Mucosa of descending colon (tissue), 3 donors: Measurements from ENCODE around the gene INIP. TPM values are rescaled to one million over a fixed set of nuclear protein-coding genes. Genes with fewer than 3 reads are reported as not detected.

Experiments used
- ATAC-seq: fragments of 200-7000 bp; cut with Tn5 transposase; one replicate; pipeline ENCODE4 v1.9.1; 2020; ENCODE audit warnings: mild to moderate bottlenecking, moderate library complexity
- DNase-seq, 3 donors: peaks; one replicate each; pipeline ENCODE4 v3.0.0-alpha.2; 2020
- H3K36me3 ChIP-seq: fragments of 200-600 bp; one replicate; pipeline ENCODE4 v1.8.0; 2021; ENCODE audit warnings: low read depth, mild to moderate bottlenecking
- H3K4me1 ChIP-seq: fragments of 200-600 bp; one replicate; pipeline ENCODE4 v1.8.0; 2021; ENCODE audit warnings: low read depth, mild to moderate bottlenecking
- H3K4me3 ChIP-seq: fragments of 200-600 bp; one replicate; pipeline ENCODE4 v1.8.0; 2021; ENCODE audit warnings: mild to moderate bottlenecking
- H3K9me3 ChIP-seq: fragments of 200-600 bp; one replicate; pipeline ENCODE4 v1.8.0; 2021; ENCODE audit warnings: mild to moderate bottlenecking
- intact Hi-C, 2 donors: fragments of 100-400 bp; cut with DNase I in 1 of 2; cut with micrococcal nuclease in 1 of 2; formaldehyde crosslinking; loops; one replicate each; pipeline versions ENCODE4 v1.11.0 to v1.11.1; 2022; cut with DNase I, micrococcal nuclease
- total RNA-seq, 3 donors: library from RNA; stranded (reverse); fragmentation: NEBNext Ultra II Directional in 2 of 3; extraction: Animal tissue kit (Norgen Biotek cat#: 25700) in 2 of 3; gene quantifications; one replicate each; pipeline versions ENCODE4 v1.2.1 to v1.2.4, GENCODE V29; 2021 to 2023
- TF ChIP-seq, protein P1 (sequence below): fragments of 200-600 bp; IDR thresholded peaks from one replicate; pipeline ENCODE4 v1.8.0; 2022; ENCODE audit warnings: antibody characterized with exemption, mild to moderate bottlenecking
- donor health status: DM: no; HTN: no; CAD: no; lungs with moderate emphysema.
- donor health status: DM: no; HTN: no; CAD: no.
- donor health status: DM: no; HTN: yes; CAD: no.

The INIP gene
- total RNA-seq, 3 donors from 2014 or later, result 25.6 to 36.4 (median 30.6) TPM

DNA sequence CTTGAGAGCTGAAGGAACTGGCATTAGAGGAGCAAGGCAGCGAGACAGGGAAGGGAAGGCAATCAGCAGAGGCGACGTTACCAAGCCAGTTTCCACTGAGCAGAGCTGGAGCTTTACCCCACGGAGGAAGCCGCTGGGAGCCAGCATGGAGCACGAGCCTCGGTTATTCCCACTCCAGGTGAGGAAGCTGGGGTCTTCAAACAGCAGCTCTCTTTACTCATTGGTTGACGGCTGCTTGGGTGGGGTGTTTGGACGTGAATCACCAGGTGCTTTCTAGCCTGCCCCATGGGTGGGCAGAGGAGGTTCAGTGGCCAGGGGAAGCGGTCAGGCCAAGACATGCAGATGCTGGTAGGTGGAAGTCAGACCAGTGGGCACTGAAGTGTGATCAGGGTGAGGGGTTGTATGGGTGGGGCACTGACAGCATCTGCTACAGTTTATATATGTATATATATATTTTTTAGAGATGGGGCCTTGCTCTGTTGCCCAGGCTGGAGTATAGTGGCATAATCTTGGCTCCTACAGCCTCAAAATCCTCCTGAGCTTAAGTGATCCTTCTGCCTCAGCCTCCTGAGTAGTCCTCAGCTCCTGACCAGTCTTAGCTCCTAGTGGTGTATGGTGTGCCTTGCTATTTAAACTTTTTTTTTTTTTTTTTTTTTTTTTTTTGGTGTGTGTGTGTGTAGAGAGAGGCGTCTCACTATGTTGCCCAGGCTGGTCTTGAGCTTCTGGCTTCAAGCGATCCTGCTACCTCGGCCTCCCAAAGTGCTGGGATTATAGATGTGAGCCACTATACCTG, 45.0 kb upstream of the INIP start:
- intact Hi-C loops, result no loop called here
- H3K9me3 ChIP-seq, result no peaks in the 10 kb centered on the region
- DNase-seq (no peak), ATAC-seq (no peak)
- TF ChIP-seq, protein P1, sequence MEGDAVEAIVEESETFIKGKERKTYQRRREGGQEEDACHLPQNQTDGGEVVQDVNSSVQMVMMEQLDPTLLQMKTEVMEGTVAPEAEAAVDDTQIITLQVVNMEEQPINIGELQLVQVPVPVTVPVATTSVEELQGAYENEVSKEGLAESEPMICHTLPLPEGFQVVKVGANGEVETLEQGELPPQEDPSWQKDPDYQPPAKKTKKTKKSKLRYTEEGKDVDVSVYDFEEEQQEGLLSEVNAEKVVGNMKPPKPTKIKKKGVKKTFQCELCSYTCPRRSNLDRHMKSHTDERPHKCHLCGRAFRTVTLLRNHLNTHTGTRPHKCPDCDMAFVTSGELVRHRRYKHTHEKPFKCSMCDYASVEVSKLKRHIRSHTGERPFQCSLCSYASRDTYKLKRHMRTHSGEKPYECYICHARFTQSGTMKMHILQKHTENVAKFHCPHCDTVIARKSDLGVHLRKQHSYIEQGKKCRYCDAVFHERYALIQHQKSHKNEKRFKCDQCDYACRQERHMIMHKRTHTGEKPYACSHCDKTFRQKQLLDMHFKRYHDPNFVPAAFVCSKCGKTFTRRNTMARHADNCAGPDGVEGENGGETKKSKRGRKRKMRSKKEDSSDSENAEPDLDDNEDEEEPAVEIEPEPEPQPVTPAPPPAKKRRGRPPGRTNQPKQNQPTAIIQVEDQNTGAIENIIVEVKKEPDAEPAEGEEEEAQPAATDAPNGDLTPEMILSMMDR, result no peak
- H3K36me3 ChIP-seq, result no peaks in the 10 kb centered on the region
- peaks cover 3% of the 10 kb centered on the region for H3K4me1 ChIP-seq
- H3K4me3 ChIP-seq, result no peak overlapping the region

- DNase-seq, result no peak
- no peaks in the 10 kb centered on the region for H3K9me3 ChIP-seq
- H3K4me1 ChIP-seq, result peaks cover 9% of the 10 kb centered on the region
- no peak overlapping the region for H3K4me3 ChIP-seq
- intact Hi-C loops, result no loop called here
- TF ChIP-seq, protein P1, result no peak
- ATAC-seq, result no peak
- no peaks in the 10 kb centered on the region for H3K36me3 ChIP-seq
Observed at GRCh38 chr9:112761912-112762655, 44.2 kb upstream of the INIP start.

- TF ChIP-seq, protein P1, result no peak
- no peaks in the 10 kb centered on the region for H3K9me3 ChIP-seq
- intact Hi-C loops, result no loop called here
- H3K4me1 ChIP-seq, result peaks cover 18% of the 10 kb centered on the region
- DNase-seq (no peak), ATAC-seq (no peak)
- no peak overlapping the region for H3K4me3 ChIP-seq
- H3K36me3 ChIP-seq, result no peaks in the 10 kb centered on the region
Observed at GRCh38 chr9:112760821-112761220, 42.9 kb upstream of the INIP start.

- TF ChIP-seq, protein P1, result no peak
- no peaks in the 10 kb centered on the region for H3K9me3 ChIP-seq
- intact Hi-C loops, result no loop called here
- H3K4me3 ChIP-seq, result no peak overlapping the region
- no peak for DNase-seq
- no peaks in the 10 kb centered on the region for H3K36me3 ChIP-seq
- H3K4me1 ChIP-seq, result peaks cover 44% of the 10 kb centered on the region
- ATAC-seq, result no peak
Observed at GRCh38 chr9:112757940-112758339, 40.0 kb upstream of the INIP start.

- ATAC-seq (peak; percentile 30), DNase-seq (no peak)
- Histone ChIP-seq H3K36me3 (no peaks in the 10 kb centered on the region), H3K4me1 (peaks cover 45% of the 10 kb centered on the region), H3K4me3 (no peak overlapping the region), H3K9me3 (no peaks in the 10 kb centered on the region)
- TF ChIP-seq, protein P1, result no peak
- intact Hi-C loops, result no loop called here
Observed at GRCh38 chr9:112757282-112757883, 39.5 kb upstream of the INIP start.
